Stromal cell of bone marrow (primary cell): Measurements from ENCODE around the gene SLC9A2.

ENCODE experiments used
- DNase-seq: peaks from one replicate; pipeline ENCODE4 v3.0.0-alpha.2; 2012; ENCODE audit warnings: low read depth

SLC9A2 gene, protein sequence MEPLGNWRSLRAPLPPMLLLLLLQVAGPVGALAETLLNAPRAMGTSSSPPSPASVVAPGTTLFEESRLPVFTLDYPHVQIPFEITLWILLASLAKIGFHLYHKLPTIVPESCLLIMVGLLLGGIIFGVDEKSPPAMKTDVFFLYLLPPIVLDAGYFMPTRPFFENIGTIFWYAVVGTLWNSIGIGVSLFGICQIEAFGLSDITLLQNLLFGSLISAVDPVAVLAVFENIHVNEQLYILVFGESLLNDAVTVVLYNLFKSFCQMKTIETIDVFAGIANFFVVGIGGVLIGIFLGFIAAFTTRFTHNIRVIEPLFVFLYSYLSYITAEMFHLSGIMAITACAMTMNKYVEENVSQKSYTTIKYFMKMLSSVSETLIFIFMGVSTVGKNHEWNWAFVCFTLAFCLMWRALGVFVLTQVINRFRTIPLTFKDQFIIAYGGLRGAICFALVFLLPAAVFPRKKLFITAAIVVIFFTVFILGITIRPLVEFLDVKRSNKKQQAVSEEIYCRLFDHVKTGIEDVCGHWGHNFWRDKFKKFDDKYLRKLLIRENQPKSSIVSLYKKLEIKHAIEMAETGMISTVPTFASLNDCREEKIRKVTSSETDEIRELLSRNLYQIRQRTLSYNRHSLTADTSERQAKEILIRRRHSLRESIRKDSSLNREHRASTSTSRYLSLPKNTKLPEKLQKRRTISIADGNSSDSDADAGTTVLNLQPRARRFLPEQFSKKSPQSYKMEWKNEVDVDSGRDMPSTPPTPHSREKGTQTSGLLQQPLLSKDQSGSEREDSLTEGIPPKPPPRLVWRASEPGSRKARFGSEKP

DNA sequence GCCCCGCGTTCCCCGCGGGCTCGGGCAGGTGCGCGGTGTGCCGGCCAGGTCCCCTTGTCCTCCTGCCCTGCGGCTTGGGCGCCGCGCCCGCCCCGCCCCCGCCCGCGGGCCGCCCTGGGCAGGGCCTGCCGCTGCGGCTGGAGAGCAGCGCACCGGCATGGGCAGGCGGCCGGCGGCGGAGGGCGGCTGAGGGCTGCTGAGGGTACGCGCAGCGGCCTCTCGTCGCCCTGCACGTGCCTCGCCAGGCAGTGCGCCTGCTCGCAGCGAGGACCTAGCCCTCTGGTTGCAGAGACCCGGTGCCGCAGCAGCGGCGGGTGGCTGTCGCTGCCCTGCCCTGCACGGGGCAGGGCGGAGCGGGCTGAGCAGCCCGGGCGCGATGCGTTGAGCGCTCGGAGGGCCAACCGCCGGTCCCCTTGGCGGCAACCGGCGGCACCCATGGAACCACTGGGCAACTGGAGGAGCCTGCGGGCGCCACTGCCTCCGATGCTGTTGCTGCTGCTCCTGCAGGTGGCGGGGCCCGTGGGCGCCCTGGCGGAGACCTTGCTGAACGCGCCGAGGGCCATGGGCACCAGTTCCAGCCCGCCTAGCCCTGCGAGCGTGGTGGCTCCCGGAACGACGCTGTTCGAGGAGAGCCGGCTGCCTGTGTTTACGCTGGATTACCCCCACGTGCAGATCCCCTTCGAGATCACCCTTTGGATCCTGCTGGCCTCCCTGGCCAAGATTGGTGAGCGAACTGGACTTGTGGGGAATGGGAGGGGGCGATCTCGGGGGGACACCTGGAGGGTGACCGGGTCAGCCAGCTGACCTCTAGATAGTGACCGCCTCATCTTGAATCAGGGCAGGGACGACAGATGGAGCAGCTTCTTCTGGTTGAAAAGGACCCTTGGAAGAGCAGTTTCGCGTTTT lies at the start of gene SLC9A2:
Gene SLC9A2, plus strand, starts transcription at position 140 of the 906 bp plus-strand sequence. Its CDS starts 296 bp downstream, at position 436.
- DNase-seq = no peak

GRCh38 chr2:102575888-102576287 lies 43.5 kb upstream of the SLC9A2 start:
- DNase-seq = no peak

DNA sequence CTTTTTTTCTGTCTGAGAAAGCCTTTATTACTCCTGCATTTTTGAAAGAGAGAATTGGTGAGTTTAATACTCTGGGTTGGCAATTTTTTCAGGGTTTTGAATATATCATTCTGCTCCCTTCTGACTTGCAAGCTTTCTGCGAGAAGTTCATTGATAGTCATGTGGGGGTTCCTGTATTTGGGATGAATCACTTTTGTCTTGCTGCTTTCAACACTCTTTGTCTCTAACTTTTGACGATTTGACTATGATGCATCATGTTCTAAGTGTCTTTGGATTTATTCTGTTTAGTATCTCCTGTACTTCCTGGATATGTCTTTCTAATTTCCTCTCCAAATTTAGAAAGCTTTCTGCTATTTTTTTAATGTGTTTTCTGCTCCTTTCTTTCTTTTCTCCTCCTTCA lies 41.0 kb upstream of the SLC9A2 start:
- no peak for DNase-seq

DNA sequence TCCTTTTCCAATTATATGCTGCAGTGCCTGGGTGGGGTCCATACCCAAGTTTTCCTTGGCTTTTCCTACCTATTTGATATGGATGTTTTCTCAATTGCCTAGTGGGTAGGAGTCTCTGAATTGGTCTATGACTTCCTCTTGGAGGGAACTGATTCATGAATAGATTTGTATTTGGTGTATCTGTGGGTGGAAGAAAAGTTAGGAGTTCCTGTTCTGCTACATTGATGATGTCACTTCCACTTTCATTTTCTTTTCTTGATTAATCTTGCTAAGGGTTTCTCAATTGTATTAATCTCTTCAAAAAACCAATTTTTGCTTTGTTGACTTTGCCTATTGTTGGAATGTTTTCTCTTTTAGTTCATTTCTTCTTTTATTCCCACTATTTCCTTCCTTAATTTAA lies 37.4 kb upstream of the SLC9A2 start:
- DNase-seq = no peak

- DNase-seq = no peak
These were observed 36.5 kb upstream of the SLC9A2 start for GRCh38 chr2:102582845-102583244.

GRCh38 chr2:102585847-102586404 lies 33.4 kb upstream of the SLC9A2 start:
- no peak for DNase-seq

GRCh38 chr2:102588213-102588939 lies 31.0 kb upstream of the SLC9A2 start:
- no peak for DNase-seq

DNA sequence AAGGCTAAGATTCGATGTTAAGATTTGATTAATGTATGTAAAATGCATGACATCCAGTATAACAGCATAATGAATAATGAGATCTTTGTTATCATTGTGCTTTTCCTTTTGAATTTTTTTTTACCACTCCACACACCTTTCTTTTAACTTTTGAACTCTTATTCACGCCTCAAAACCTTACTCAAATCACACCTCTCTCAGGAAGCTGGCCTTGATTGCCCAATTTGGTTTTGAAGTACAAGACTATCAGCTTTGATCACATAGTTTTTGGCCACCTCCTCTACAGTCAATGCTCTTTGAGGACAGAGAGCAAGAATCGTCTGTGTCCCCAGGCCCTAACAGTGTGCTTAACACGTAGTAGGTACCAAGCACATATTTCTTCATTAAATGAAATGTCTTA lies 29.9 kb upstream of the SLC9A2 start:
- DNase-seq = no peak

DNA sequence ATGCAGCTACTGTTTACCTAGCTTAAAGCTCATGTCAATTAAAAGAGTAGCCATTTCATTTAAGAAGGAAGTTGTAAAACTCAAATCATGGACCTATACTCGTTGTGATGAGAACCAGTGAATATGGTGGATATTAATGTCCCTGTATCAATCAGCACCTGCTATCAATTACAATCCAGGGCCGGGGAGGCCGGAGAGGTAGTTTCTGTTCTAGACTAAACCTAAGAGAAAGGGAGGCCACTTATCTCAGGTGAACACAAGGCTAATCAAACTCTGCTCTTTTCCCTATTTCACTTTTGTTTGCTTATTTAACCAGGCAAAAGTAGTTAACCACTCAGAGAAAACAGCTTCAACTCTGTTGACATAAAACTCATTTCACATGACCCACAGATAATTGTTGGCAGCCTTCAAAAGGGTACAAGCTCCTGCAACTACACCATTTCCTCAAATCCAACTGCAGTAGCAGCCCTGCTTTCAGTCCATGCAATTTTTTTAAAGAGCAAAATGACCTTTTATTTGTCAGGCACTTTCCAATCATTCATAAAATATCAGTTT lies 27.8 kb upstream of the SLC9A2 start:
- no peak for DNase-seq

GRCh38 chr2:102592601-102593000 lies 26.8 kb upstream of the SLC9A2 start:
- DNase-seq = no peak

GRCh38 chr2:102593516-102593915 lies 25.8 kb upstream of the SLC9A2 start:
- DNase-seq = no peak

- no peak for DNase-seq
These were observed 24.8 kb upstream of the SLC9A2 start for GRCh38 chr2:102594445-102595016.

DNA sequence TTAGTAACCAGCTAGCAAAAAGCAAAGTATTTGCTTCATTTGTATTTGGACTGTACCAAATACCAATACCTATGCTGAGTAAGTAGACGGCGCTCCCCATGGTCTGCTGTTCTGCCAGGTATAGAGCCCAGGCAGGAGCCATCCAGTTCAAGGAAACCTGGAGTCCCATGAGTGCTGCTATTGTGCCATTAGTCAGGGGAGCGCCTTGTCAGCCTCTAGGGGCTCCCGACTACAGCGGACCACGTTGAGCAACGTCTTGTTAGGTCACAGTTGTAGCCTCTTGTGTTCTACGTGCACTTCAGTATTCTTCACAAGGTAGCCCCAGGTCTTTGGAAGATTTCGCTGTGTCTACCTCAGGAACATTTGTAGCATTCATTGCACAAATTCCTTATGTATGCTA lies 21.6 kb upstream of the SLC9A2 start:
- no peak for DNase-seq

DNA sequence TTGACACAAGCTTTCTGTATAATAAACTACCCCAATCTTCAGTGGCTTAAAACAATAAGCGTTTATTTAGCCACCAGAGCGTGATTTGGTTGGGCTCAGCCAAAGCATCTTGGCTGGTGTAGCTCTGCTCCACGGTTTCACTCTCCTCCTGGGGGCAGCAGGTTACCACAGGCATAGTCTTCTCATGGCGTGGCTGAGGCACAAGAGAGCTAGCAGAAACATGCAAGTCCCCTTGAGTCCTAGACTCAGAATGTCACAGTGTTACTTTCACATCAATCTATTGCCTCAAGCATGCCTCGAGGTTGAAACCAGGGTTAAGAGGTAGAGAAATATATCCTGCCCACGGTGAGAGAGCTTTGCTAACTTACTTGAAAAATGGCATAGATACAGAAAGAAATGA lies 19.9 kb upstream of the SLC9A2 start:
- DNase-seq = no peak

- no peak for DNase-seq
These were observed 17.6 kb upstream of the SLC9A2 start for GRCh38 chr2:102601730-102602129.

DNA sequence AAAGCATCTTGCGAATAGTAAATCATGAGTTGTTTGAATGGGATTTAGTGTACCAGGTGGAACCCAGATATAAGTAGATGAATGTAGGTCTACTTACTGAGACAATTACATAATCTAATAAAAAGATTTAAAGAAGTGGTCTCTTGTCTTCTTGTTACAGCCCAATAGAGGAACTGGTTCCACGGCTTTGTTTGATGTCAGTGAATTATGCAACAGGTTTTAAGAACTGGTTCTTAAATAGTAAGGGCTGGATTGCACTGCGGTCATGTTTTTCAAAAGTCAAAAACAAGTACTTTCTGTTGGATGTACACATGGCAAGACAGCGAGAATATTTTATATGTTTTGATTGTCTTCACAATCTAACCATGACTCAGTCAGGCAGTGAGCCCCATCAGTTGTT lies 15.4 kb upstream of the SLC9A2 start:
- DNase-seq = no peak

DNA sequence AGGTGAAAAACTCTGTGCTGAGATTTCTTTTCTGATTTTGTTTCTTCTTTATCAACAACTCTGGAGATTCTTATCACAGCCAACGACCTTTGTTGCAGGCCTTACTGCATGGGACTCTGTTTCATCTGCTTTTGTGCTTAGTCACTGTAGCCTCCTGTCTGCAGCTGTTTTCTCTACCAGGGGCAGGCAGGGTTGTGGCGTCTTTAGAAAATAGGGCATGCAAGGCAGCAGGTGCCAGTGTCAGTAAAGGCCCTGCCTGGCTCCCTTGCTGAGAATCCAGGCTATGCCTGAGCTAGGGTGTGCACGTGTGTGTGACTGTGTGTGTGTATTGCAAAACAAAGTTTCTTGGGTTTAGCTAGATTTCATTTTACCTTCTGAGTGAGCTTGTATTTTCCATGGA lies 14.6 kb upstream of the SLC9A2 start:
- no peak for DNase-seq

- no peak for DNase-seq
These were observed 13.0 kb upstream of the SLC9A2 start for GRCh38 chr2:102606353-102606752.

GRCh38 chr2:102615620-102616436 lies 3.5 kb upstream of the SLC9A2 start:
- DNase-seq = peak; percentile 25
